ENCODE data around the gene GPR78.

Gene GPR78

DNA sequence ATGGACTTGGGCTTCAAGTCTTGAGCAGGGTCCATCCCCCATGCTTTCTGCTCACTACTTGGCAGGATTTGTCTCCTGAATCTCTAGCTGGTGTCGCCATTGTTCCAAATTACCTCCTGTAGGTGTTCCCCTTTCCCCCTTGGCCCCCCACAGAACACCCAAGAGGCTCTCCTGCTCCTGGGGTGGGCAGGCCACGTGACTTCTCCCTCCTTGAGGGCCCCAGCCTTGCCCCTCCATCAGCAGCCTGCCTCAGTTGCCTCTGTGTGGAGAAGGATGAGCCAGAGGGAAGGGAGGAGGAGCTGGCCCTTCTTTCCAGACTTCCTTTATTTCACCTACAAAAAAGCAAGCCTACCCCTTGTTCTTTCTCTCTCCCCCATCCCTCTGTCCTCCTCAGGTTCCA lies 1.8 kb downstream of the GPR78 start:
- TF ChIP-seq, protein P1, sequence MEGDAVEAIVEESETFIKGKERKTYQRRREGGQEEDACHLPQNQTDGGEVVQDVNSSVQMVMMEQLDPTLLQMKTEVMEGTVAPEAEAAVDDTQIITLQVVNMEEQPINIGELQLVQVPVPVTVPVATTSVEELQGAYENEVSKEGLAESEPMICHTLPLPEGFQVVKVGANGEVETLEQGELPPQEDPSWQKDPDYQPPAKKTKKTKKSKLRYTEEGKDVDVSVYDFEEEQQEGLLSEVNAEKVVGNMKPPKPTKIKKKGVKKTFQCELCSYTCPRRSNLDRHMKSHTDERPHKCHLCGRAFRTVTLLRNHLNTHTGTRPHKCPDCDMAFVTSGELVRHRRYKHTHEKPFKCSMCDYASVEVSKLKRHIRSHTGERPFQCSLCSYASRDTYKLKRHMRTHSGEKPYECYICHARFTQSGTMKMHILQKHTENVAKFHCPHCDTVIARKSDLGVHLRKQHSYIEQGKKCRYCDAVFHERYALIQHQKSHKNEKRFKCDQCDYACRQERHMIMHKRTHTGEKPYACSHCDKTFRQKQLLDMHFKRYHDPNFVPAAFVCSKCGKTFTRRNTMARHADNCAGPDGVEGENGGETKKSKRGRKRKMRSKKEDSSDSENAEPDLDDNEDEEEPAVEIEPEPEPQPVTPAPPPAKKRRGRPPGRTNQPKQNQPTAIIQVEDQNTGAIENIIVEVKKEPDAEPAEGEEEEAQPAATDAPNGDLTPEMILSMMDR (IDR thresholded peaks at IDR 0.05; ENCODE audit: low read length), result no peak
- no peak for TF ChIP-seq EZH2 (optimal IDR thresholded peaks at IDR 0.05; ENCODE audit: low read depth, low read length)
- no peak for TF ChIP-seq EZH2phosphoT487 (IDR thresholded peaks at IDR 0.05; ENCODE audit: low read length)
- H3K9me3 ChIP-seq (replicated peaks; ENCODE audit: insufficient read depth, low read length), result no peaks in the 10 kb centered on the region
- no peak overlapping the region for H3K4me2 ChIP-seq (ENCODE audit: low read depth, low read length)
- no peak overlapping the region for H3K27ac ChIP-seq (ENCODE audit: low read length)
- H3K4me3 ChIP-seq (ENCODE audit: low read length), result no peak overlapping the region
- no peak for DNase-seq
- no peaks in the 10 kb centered on the region for H3K79me2 ChIP-seq (ENCODE audit: low read length)
- no peaks in the 10 kb centered on the region for H3K4me1 ChIP-seq (ENCODE audit: low read length)
- H3K36me3 ChIP-seq (replicated peaks; ENCODE audit: insufficient read depth, low read length), result no peaks in the 10 kb centered on the region
- H3K27me3 ChIP-seq (replicated peaks; ENCODE audit: insufficient read depth, low read length), result peaks cover 79% of the 10 kb centered on the region
- H2AFZ ChIP-seq (ENCODE audit: low read length), result no peak overlapping the region
- H3K9me2 ChIP-seq (replicated peaks; ENCODE audit: insufficient read depth, low read length), result no peaks in the 10 kb centered on the region
- H3F3A ChIP-seq (ENCODE audit: insufficient read depth, low read length), result no peaks in the 10 kb centered on the region
- H3K9ac ChIP-seq (ENCODE audit: low read length), result no peak overlapping the region
- H4K20me1 ChIP-seq (ENCODE audit: insufficient read depth, low read length), result no peaks in the 10 kb centered on the region

DNA sequence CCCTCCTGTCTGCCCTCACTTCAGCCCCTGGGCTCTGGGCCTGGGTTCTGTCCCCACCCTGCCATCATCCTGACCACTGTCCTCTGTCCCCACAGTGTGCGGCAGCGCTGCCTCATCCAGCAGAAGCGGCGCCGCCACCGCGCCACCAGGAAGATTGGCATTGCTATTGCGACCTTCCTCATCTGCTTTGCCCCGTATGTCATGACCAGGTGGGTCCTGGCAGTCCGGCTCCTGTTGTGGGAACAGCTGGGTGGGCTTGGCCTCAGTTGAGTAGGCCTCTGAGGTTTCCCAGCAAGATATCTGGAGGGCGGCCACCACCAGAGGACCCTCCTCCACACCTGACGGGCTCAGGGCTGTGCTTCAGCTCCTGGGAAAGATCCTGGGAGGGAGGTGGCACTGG lies 2.2 kb downstream of the GPR78 start:
- peaks cover 79% of the 10 kb centered on the region for H3K27me3 ChIP-seq (replicated peaks; ENCODE audit: insufficient read depth, low read length)
- no peaks in the 10 kb centered on the region for H3K9me3 ChIP-seq (replicated peaks; ENCODE audit: insufficient read depth, low read length)

DNA sequence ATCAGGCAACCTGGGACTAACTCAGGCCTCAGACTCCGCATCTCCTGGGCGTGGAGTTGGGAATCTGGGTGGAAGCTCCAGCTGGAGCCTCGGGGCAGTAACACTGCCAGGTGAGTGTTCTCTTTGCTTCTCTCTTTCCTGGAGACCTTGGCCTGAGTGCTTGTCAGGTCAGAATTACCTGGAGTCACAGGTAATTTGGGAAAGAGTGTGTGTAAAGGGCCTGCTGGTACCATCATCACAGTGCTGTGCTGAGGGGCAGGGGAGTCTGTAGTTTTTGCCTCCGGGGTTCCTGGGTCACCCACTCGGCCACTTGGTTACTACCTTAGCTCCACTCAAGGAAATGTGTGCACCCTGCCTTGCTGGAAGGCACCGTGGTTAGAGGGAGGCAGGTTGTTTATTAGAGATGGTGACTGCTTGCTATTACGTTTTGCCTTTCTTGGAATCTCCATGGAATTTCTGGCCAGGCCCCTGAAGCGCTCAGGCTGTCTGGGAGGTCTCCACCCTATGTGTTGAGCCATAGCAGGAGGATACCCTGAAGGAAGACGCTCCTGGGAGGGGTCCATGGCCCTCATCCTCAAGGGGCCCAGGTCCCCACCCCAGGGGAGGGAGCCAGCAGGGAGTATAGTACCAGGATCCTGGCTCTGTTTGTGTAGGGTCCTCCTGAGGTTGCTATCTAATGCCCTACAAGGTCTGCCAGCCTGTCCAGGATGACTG lies 2.9 kb downstream of the GPR78 start:
- peaks cover 79% of the 10 kb centered on the region for H3K27me3 ChIP-seq (replicated peaks; ENCODE audit: insufficient read depth, low read length)

More for the DNA sequence above, 2.2 kb downstream of the GPR78 start:
- no peaks in the 10 kb centered on the region for H3K9me2 ChIP-seq (replicated peaks; ENCODE audit: insufficient read depth, low read length)
- no peak overlapping the region for H3K9ac ChIP-seq (ENCODE audit: low read length)
- no peak overlapping the region for H3K4me2 ChIP-seq (ENCODE audit: low read depth, low read length)
- H3K79me2 ChIP-seq (ENCODE audit: low read length), result no peaks in the 10 kb centered on the region
- H3K36me3 ChIP-seq (replicated peaks; ENCODE audit: insufficient read depth, low read length), result no peaks in the 10 kb centered on the region
- no peak for DNase-seq
- no peaks in the 10 kb centered on the region for H3K4me1 ChIP-seq (ENCODE audit: low read length)
- H3F3A ChIP-seq (ENCODE audit: insufficient read depth, low read length), result no peaks in the 10 kb centered on the region
- no peak overlapping the region for H3K27ac ChIP-seq (ENCODE audit: low read length)
- H2AFZ ChIP-seq (ENCODE audit: low read length), result no peak overlapping the region
- H3K4me3 ChIP-seq (ENCODE audit: low read length), result no peak overlapping the region
- H4K20me1 ChIP-seq (ENCODE audit: insufficient read depth, low read length), result no peaks in the 10 kb centered on the region
- TF ChIP-seq EZH2phosphoT487 (IDR thresholded peaks at IDR 0.05; ENCODE audit: low read length) (no peak), EZH2 (optimal IDR thresholded peaks at IDR 0.05; ENCODE audit: low read depth, low read length) (no peak)
- TF ChIP-seq, protein P1 (IDR thresholded peaks at IDR 0.05; ENCODE audit: low read length), result no peak

More for the DNA sequence above, 2.9 kb downstream of the GPR78 start:
- Histone ChIP-seq H3K27ac (ENCODE audit: low read length) (no peak overlapping the region), H3K36me3 (replicated peaks; ENCODE audit: insufficient read depth, low read length) (no peaks in the 10 kb centered on the region), H3K79me2 (ENCODE audit: low read length) (no peaks in the 10 kb centered on the region), H3K4me2 (ENCODE audit: low read depth, low read length) (no peak overlapping the region), H3K4me1 (ENCODE audit: low read length) (no peaks in the 10 kb centered on the region), H3K4me3 (ENCODE audit: low read length) (no peak overlapping the region), H3F3A (ENCODE audit: insufficient read depth, low read length) (no peaks in the 10 kb centered on the region), H3K9me3 (replicated peaks; ENCODE audit: insufficient read depth, low read length) (no peaks in the 10 kb centered on the region), H3K9me2 (replicated peaks; ENCODE audit: insufficient read depth, low read length) (no peaks in the 10 kb centered on the region), H2AFZ (ENCODE audit: low read length) (no peak overlapping the region), H3K9ac (ENCODE audit: low read length) (no peak overlapping the region), H4K20me1 (ENCODE audit: insufficient read depth, low read length) (no peaks in the 10 kb centered on the region)
- DNase-seq, result no peak
- TF ChIP-seq EZH2 (optimal IDR thresholded peaks at IDR 0.05; ENCODE audit: low read depth, low read length) (no peak), EZH2phosphoT487 (IDR thresholded peaks at IDR 0.05; ENCODE audit: low read length) (no peak)
- TF ChIP-seq, protein P1 (IDR thresholded peaks at IDR 0.05; ENCODE audit: low read length), result no peak

Data from MM.1S (cell line).